Endothelial cell of umbilical vein (primary cell): ENCODE measurements around the gene CMSS1. TPM values are rescaled to one million over a fixed set of nuclear protein-coding genes. Genes with fewer than 3 reads are reported as not detected.

ENCODE experiments used
- BruUV-seq: library from RNA; stranded (reverse); fragments of 400-500 nt; replicated peaks from 2 replicates; lab custom pipeline; 2021; lab: Mats Ljungman, UMichigan
- CTCF ChIA-PET: fragments of 300-600, 350-600 bp; sonication (Branson Sonifier 250); formaldehyde crosslinking; loops from one replicate; lab custom pipeline; 2021; ENCODE audit warnings: antibody characterized with exemption, inconsistent platforms; lab: Charles Lee
- POLR2A ChIA-PET: fragments of 300-600, 350-600 bp; sonication (Branson Sonifier 250); formaldehyde crosslinking; loops from one replicate; lab custom pipeline; 2021; ENCODE audit warnings: antibody characterized with exemption, inconsistent platforms; lab: Charles Lee
- DNase-seq: peaks from one replicate; pipeline ENCODE4 v3.0.0-alpha.2; 2011; ENCODE audit warnings: low read depth, low spot score
- FAIRE-seq: peaks from 2 replicates; lab custom pipeline; 2011; peaks lifted over from hg19 to GRCh38; lab: Jason Lieb, UNC
- H2AFZ ChIP-seq: 2 replicates; pipeline ENCODE4 v1.6.0; 2012; ENCODE audit warnings: low read depth, low read length, control low read depth, inconsistent platforms
- H3K27ac ChIP-seq: 2 replicates; pipeline ENCODE4 v1.5.1; 2011; ENCODE audit warnings: low read depth, mild to moderate bottlenecking, control low read depth, low read length, moderate library complexity; ENCODE audit not compliant: insufficient read depth
- H3K27me3 ChIP-seq, 2 experiments: 2 replicates each; pipeline versions ENCODE4 v1.6.0 to v1.6.1; 2011; ENCODE audit warnings: low read length in 2 of 2, mixed read lengths in 1 of 2; ENCODE audit not compliant: control insufficient read depth in 2 of 2, insufficient read depth in 2 of 2
- H3K36me3 ChIP-seq, 2 experiments: 2 replicates in 1 of 2; 3 replicates in 1 of 2; pipeline ENCODE4 v1.5.1; 2011; ENCODE audit warnings: low read length in 2 of 2, mild to moderate bottlenecking in 1 of 2, moderate library complexity in 1 of 2; ENCODE audit not compliant: control insufficient read depth in 2 of 2, insufficient read depth in 2 of 2; ENCODE audit errors: extremely low read depth in 1 of 2
- H3K4me1 ChIP-seq: 3 replicates; pipeline ENCODE4 v1.5.1; 2011; ENCODE audit warnings: mild to moderate bottlenecking, low read length; ENCODE audit not compliant: control insufficient read depth, insufficient read depth; ENCODE audit errors: extremely low read depth
- H3K4me2 ChIP-seq: 2 replicates; pipeline ENCODE4 v1.6.1; 2011; ENCODE audit warnings: low read length, control low read depth, mixed read lengths; ENCODE audit not compliant: insufficient read depth
- H3K4me3 ChIP-seq, 3 experiments: fragments of 200-600 bp in 1 of 3; sonication (generic), shearing (Covaris generic) in 1 of 3; replicated peaks in 1 of 3; 2 replicates each; pipeline ENCODE4 v1.5.1; 2011 to 2016; ENCODE audit warnings: control low read depth in 3 of 3, low read length in 3 of 3, mild to moderate bottlenecking in 2 of 3, inconsistent platforms in 1 of 3, low read depth in 1 of 3, moderate library complexity in 1 of 3; ENCODE audit not compliant: insufficient read depth in 1 of 3
- H3K79me2 ChIP-seq: 2 replicates; pipeline ENCODE4 v1.6.0; 2012; ENCODE audit warnings: low read length, inconsistent platforms; ENCODE audit not compliant: control insufficient read depth, insufficient read depth
- H3K9ac ChIP-seq: replicated peaks from 2 replicates; pipeline ENCODE3; 2011; ENCODE audit warnings: low read length, control low read depth; ENCODE audit not compliant: insufficient read depth; ENCODE audit errors: extremely low read depth
- H3K9me1 ChIP-seq: replicated peaks from 3 replicates; pipeline ENCODE4 v1.6.0; 2011; ENCODE audit warnings: mild to moderate bottlenecking, low read length; ENCODE audit not compliant: control insufficient read depth, insufficient read depth; ENCODE audit errors: extremely low read depth
- H3K9me3 ChIP-seq: replicated peaks from 2 replicates; pipeline ENCODE4 v1.5.1; 2012; ENCODE audit warnings: low read length, inconsistent platforms; ENCODE audit not compliant: control insufficient read depth, insufficient read depth
- H4K20me1 ChIP-seq: replicated peaks from 2 replicates; pipeline ENCODE3; 2011; ENCODE audit warnings: mild to moderate bottlenecking, low read length; ENCODE audit not compliant: control insufficient read depth, insufficient read depth; ENCODE audit errors: extremely low read depth
- EZH2 ChIP-seq: IDR thresholded peaks from 2 replicates; pipeline ENCODE4 v1.6.1; 2012; ENCODE audit warnings: borderline replicate concordance, low read depth, mild to moderate bottlenecking, moderate library complexity, low read length, inconsistent platforms; ENCODE audit not compliant: severe bottlenecking
- FOS ChIP-seq: IDR thresholded peaks from 2 replicates; pipeline ENCODE4 v1.6.1; 2011; ENCODE audit warnings: mild to moderate bottlenecking, low read length, moderate library complexity, borderline replicate concordance; ENCODE audit not compliant: insufficient read depth
- GATA2 ChIP-seq: IDR thresholded peaks from 2 replicates; pipeline ENCODE4 v1.7.0; 2011; ENCODE audit warnings: low read depth, mild to moderate bottlenecking, moderate library complexity, mixed read lengths, low read length; ENCODE audit not compliant: insufficient read length, insufficient read depth
- JUN ChIP-seq: IDR thresholded peaks from 2 replicates; pipeline ENCODE4 v1.6.1; 2011; ENCODE audit warnings: borderline replicate concordance, low read depth; ENCODE audit not compliant: insufficient read length, insufficient read depth
- MYC ChIP-seq: IDR thresholded peaks from one replicate; pipeline ENCODE4 v1.6.1; 2011; ENCODE audit warnings: mild to moderate bottlenecking, low read depth, low read length
- POLR2A ChIP-seq: IDR thresholded peaks from 2 replicates; pipeline ENCODE4 v1.6.1; 2012; ENCODE audit warnings: low read depth, mild to moderate bottlenecking, control low read depth, low read length
- POLR2AphosphoS5 ChIP-seq: IDR thresholded peaks from 2 replicates; pipeline ENCODE4 v1.6.1; 2012; ENCODE audit warnings: low read depth, mild to moderate bottlenecking, control low read depth, low read length, moderate library complexity; ENCODE audit not compliant: insufficient read depth
- dilution Hi-C: fragments of 300-500 bp; cut with MboI; formaldehyde crosslinking; loops from one replicate; pipeline ENCODE4 v1.15.0; 2019; ENCODE audit warnings: low sequenced_read_pairs; ENCODE audit not compliant: extremely low pct_ligation_motif_present
- intact Hi-C: fragments of 100-400 bp; cut with micrococcal nuclease; formaldehyde crosslinking; loops from one replicate; pipeline ENCODE4 v1.10.0; 2022
- polyA plus RNA-seq, 4 experiments: library from polyadenylated mRNA; depleted of rRNA in 3 of 4; stranded (reverse) in 3 of 4; unstranded in 1 of 4; fragments of >200 nt; gene quantifications; 2 replicates each; pipeline versions ENCODE4 v1.2.1 to v1.2.3, GENCODE V29; 2011 to 2012; ENCODE audit warnings: missing spikeins in 1 of 4
- total RNA-seq: library from RNA; stranded (reverse); gene quantifications from 2 replicates; pipeline ENCODE4 v1.2.3, GENCODE V29; 2021
- TF ChIP-seq, protein P1 (sequence below), 2 donors: IDR thresholded peaks; 1 replicate in 1 of 2; 2 replicates in 1 of 2; pipeline ENCODE4 v1.5.1; 2011; ENCODE audit warnings: low read length in 2 of 2, mild to moderate bottlenecking in 2 of 2, moderate library complexity in 2 of 2, control low read depth in 1 of 2, inconsistent platforms in 1 of 2, low read depth in 1 of 2; ENCODE audit not compliant: insufficient read depth in 1 of 2; ENCODE audit errors: extremely low read depth in 1 of 2
- TF ChIP-seq, protein P2 (sequence below): IDR thresholded peaks from 2 replicates; pipeline ENCODE4 v1.6.1; 2011; ENCODE audit not compliant: insufficient read depth, insufficient read length

CMSS1 gene
- total and polyA plus RNA-seq, 2 donors (not counting 3 experiments of a cell fraction or from before 2014, with no cell fraction given): 9.7 to 60.6 TPM

GRCh38 chr3:99777708-99778107 lies 40.0 kb upstream of the CMSS1 start:
- DNase-seq (no peak), FAIRE-seq (no peak)
- H3K79me2 ChIP-seq: no peaks in the 10 kb centered on the region
- no peak overlapping the region for H3K4me2 ChIP-seq
- H3K9me3 ChIP-seq: no peaks in the 10 kb centered on the region
- H3K4me1 ChIP-seq: peaks cover 7% of the 10 kb centered on the region
- no peaks in the 10 kb centered on the region for H4K20me1 ChIP-seq
- ChIA-PET POLR2A (no interaction called here), CTCF (interaction anchor here (1.7 to 2.9 kb wide), 2 partner anchors 10 to 12 kb away, joined by 5 to 9 read pairs; no protein-coding TSS in a partner anchor)
- H3K36me3 ChIP-seq: peaks cover 5 to 15% of the 10 kb centered on the region in 2 experiments
- no peaks in the 10 kb centered on the region for H3K9me1 ChIP-seq
- dilution Hi-C loops: no loop called here
- H3K4me3 ChIP-seq: no peak overlapping the region
- BruUV-seq: no TSS peak
- no peak overlapping the region for H3K9ac ChIP-seq
- intact Hi-C loops: no loop called here
- TF ChIP-seq, protein P1, sequence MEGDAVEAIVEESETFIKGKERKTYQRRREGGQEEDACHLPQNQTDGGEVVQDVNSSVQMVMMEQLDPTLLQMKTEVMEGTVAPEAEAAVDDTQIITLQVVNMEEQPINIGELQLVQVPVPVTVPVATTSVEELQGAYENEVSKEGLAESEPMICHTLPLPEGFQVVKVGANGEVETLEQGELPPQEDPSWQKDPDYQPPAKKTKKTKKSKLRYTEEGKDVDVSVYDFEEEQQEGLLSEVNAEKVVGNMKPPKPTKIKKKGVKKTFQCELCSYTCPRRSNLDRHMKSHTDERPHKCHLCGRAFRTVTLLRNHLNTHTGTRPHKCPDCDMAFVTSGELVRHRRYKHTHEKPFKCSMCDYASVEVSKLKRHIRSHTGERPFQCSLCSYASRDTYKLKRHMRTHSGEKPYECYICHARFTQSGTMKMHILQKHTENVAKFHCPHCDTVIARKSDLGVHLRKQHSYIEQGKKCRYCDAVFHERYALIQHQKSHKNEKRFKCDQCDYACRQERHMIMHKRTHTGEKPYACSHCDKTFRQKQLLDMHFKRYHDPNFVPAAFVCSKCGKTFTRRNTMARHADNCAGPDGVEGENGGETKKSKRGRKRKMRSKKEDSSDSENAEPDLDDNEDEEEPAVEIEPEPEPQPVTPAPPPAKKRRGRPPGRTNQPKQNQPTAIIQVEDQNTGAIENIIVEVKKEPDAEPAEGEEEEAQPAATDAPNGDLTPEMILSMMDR (IDR thresholded peaks at IDR 0.05; ENCODE audit: extremely low read depth in 1 of 2, insufficient read depth in 1 of 2, low read depth in 1 of 2, low read length in 2 of 2): no peak
- TF ChIP-seq EZH2 (no peak), MYC (no peak), GATA2 (no peak), POLR2AphosphoS5 (no peak), FOS (no peak), JUN (no peak), POLR2A (no peak)
- TF ChIP-seq, protein P2, sequence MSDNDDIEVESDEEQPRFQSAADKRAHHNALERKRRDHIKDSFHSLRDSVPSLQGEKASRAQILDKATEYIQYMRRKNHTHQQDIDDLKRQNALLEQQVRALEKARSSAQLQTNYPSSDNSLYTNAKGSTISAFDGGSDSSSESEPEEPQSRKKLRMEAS: no peak
- H3K27me3 ChIP-seq: no peaks in the 10 kb centered on the region
- no peak overlapping the region for H2AFZ ChIP-seq
- H3K27ac ChIP-seq: no peak overlapping the region
